IMR-90 (cell line): ENCODE data around the gene EDC4. TPM values are rescaled to one million over a fixed set of nuclear protein-coding genes. Genes with fewer than 3 reads are reported as not detected.

Experiments used
- ATAC-seq: fragments of 200-7000 bp; cut with Tn5 transposase; 2 replicates; pipeline ENCODE4 v1.9.1; 2020; ENCODE audit warnings: low read depth, mild to moderate bottlenecking, moderate library complexity
- BruUV-seq: library from RNA; stranded (reverse); fragments of 400-500 nt; replicated peaks from 2 replicates; lab custom pipeline; 2021; lab: Mats Ljungman, UMichigan
- CTCF ChIA-PET: fragments of 300-600 bp; formaldehyde crosslinking; extraction: SDS; loops from one replicate; lab custom pipeline; 2021; ENCODE audit warnings: antibody characterized with exemption; lab: Yijun Ruan, JAX
- POLR2A ChIA-PET: fragments of 300-600 bp; sonication (Branson Sonifier 250); formaldehyde crosslinking; loops from one replicate; lab custom pipeline; 2022; ENCODE audit warnings: antibody characterized with exemption; ENCODE audit not compliant: unreplicated experiment; lab: Charles Lee
- DNase-seq: peaks from one replicate; pipeline ENCODE4 v3.0.0; 2013
- H2AFZ ChIP-seq: replicated peaks from 2 replicates; pipeline ENCODE3; 2013; ENCODE audit warnings: low read length, mild to moderate bottlenecking; ENCODE audit not compliant: poor library complexity
- H2AK5ac ChIP-seq: 2 replicates; pipeline ENCODE4 v1.6.1; 2013; ENCODE audit warnings: low read depth, low read length, inconsistent platforms
- H2AK9ac ChIP-seq: replicated peaks from 2 replicates; pipeline ENCODE3; 2013; ENCODE audit warnings: mild to moderate bottlenecking, low read depth, low read length, moderate library complexity; ENCODE audit not compliant: poor library complexity
- H2BK120ac ChIP-seq: 2 replicates; pipeline ENCODE4 v1.6.1; 2013; ENCODE audit warnings: low read depth, low read length, inconsistent platforms
- H2BK15ac ChIP-seq: 3 replicates; pipeline ENCODE4 v1.6.1; 2013; ENCODE audit warnings: low read depth, low read length, inconsistent platforms
- H2BK20ac ChIP-seq: 2 replicates; pipeline ENCODE4 v1.6.1; 2013; ENCODE audit warnings: low read depth, mild to moderate bottlenecking, inconsistent platforms, low read length, moderate library complexity
- H2BK5ac ChIP-seq: 2 replicates; pipeline ENCODE4 v1.6.1; 2013; ENCODE audit warnings: mild to moderate bottlenecking, low read depth, low read length, inconsistent platforms; ENCODE audit not compliant: poor library complexity, severe bottlenecking
- H3K14ac ChIP-seq: replicated peaks from 2 replicates; pipeline ENCODE4 v1.6.1; 2013; ENCODE audit warnings: low read depth, low read length, inconsistent platforms
- H3K18ac ChIP-seq: 2 replicates; pipeline ENCODE4 v1.6.1; 2013; ENCODE audit warnings: low read depth, low read length, control low read depth
- H3K23ac ChIP-seq: 2 replicates; pipeline ENCODE4 v1.6.1; 2013; ENCODE audit warnings: low read depth, low read length, inconsistent platforms
- H3K27ac ChIP-seq: 2 replicates; pipeline ENCODE4 v1.5.1; 2013; ENCODE audit warnings: mild to moderate bottlenecking, control low read depth, low read length; ENCODE audit not compliant: insufficient read depth
- H3K27me3 ChIP-seq: 2 replicates; pipeline ENCODE4 v1.6.1; 2013; ENCODE audit warnings: low read length; ENCODE audit not compliant: control insufficient read depth, insufficient read depth
- H3K36me3 ChIP-seq: 2 replicates; pipeline ENCODE4 v1.6.1; 2013; ENCODE audit warnings: low read length, mixed read lengths; ENCODE audit not compliant: control insufficient read depth, insufficient read depth
- H3K4ac ChIP-seq: 2 replicates; pipeline ENCODE4 v1.6.1; 2013; ENCODE audit warnings: low read depth, low read length, inconsistent platforms
- H3K4me1 ChIP-seq: 2 replicates; pipeline ENCODE4 v1.6.1; 2013; ENCODE audit warnings: low read length, mixed read lengths; ENCODE audit not compliant: control insufficient read depth, insufficient read depth
- H3K4me2 ChIP-seq: 2 replicates; pipeline ENCODE4 v1.6.1; 2013; ENCODE audit warnings: low read depth, mild to moderate bottlenecking, control low read depth, low read length, moderate library complexity
- H3K4me3 ChIP-seq: 2 replicates; pipeline ENCODE4 v1.5.1; 2013; ENCODE audit warnings: low read depth, mild to moderate bottlenecking, control low read depth, low read length, moderate library complexity; ENCODE audit not compliant: insufficient read depth
- H3K56ac ChIP-seq: 2 replicates; pipeline ENCODE4 v1.6.1; 2013; ENCODE audit warnings: low read length, inconsistent platforms; ENCODE audit not compliant: insufficient read depth; ENCODE audit errors: extremely low read depth
- H3K79me1 ChIP-seq, 2 experiments: 2 replicates each; pipeline ENCODE4 v1.6.1; 2013; ENCODE audit warnings: low read length in 2 of 2, inconsistent platforms in 1 of 2, low read depth in 1 of 2
- H3K9ac ChIP-seq: 2 replicates; pipeline ENCODE4 v1.6.1; 2013; ENCODE audit warnings: low read depth, low read length, control low read depth
- H3K9me1 ChIP-seq: 2 replicates; pipeline ENCODE4 v1.6.1; 2013; ENCODE audit warnings: low read length, inconsistent platforms; ENCODE audit not compliant: insufficient read depth
- H3K9me3 ChIP-seq: 2 replicates; pipeline ENCODE4 v1.6.1; 2013; ENCODE audit warnings: low read length; ENCODE audit not compliant: control insufficient read depth, insufficient read depth
- H4K20me1 ChIP-seq: 2 replicates; pipeline ENCODE4 v1.6.1; 2013; ENCODE audit warnings: low read length, inconsistent platforms; ENCODE audit not compliant: insufficient read depth
- H4K5ac ChIP-seq: 2 replicates; pipeline ENCODE4 v1.6.1; 2013; ENCODE audit warnings: mild to moderate bottlenecking, low read depth, low read length, control low read depth
- H4K8ac ChIP-seq, 2 experiments: 2 replicates each; pipeline ENCODE4 v1.6.1; 2013; ENCODE audit warnings: low read depth in 2 of 2, low read length in 2 of 2, control low read depth in 1 of 2, inconsistent platforms in 1 of 2
- H4K91ac ChIP-seq: 2 replicates; pipeline ENCODE4 v1.6.1; 2013; ENCODE audit warnings: low read depth, low read length, inconsistent platforms; ENCODE audit not compliant: insufficient read depth
- CHD1 ChIP-seq: IDR thresholded peaks from 2 replicates; pipeline ENCODE4 v1.6.1; 2012; ENCODE audit warnings: low read depth, low read length, improper control_type of control experiment
- FOS ChIP-seq: fragments of 150-350 bp; IDR thresholded peaks from 2 replicates; pipeline ENCODE4 v1.6.1; 2016; ENCODE audit warnings: low read depth, low read length
- MAFK ChIP-seq: IDR thresholded peaks from 2 replicates; pipeline ENCODE4 v1.6.1; 2012; ENCODE audit warnings: low read depth, low read length, improper control_type of control experiment
- MAZ ChIP-seq: IDR thresholded peaks from 2 replicates; pipeline ENCODE4 v1.6.1; 2012; ENCODE audit warnings: low read depth, mild to moderate bottlenecking, low read length, improper control_type of control experiment, moderate library complexity, borderline replicate concordance
- MXI1 ChIP-seq: IDR thresholded peaks from 2 replicates; pipeline ENCODE4 v1.6.1; 2012; ENCODE audit warnings: low read depth, mild to moderate bottlenecking, low read length, moderate library complexity, borderline replicate concordance
- NFE2L2 ChIP-seq: fragments of 150-350 bp; IDR thresholded peaks from 2 replicates; pipeline ENCODE4 v1.6.1; 2016; ENCODE audit warnings: low read depth, mild to moderate bottlenecking, low read length
- RAD21 ChIP-seq: IDR thresholded peaks from 2 replicates; pipeline ENCODE4 v1.6.1; 2012; ENCODE audit warnings: low read length, improper control_type of control experiment
- RCOR1 ChIP-seq: IDR thresholded peaks from 2 replicates; pipeline ENCODE4 v1.6.1; 2012; ENCODE audit warnings: mild to moderate bottlenecking, low read length, improper control_type of control experiment; ENCODE audit not compliant: insufficient replicate concordance
- RFX5 ChIP-seq: IDR thresholded peaks from 2 replicates; pipeline ENCODE4 v1.8.0; 2012; ENCODE audit warnings: low read depth, mild to moderate bottlenecking, low read length, moderate library complexity
- WGBS, 2 experiments: methylation state at CpG; one replicate each; pipeline versions ENCODE4 v1.1.5 to v1.1.7; 2013; ENCODE audit warnings: missing lambda C conversion rate in 2 of 2; ENCODE audit not compliant: insufficient read length in 1 of 2; ENCODE audit errors: extremely low coverage in 2 of 2; 5-methylcytosine and 5-hydroxymethylcytosine counted together
- dilution Hi-C: fragments of 300-500 bp; cut with HindIII; formaldehyde crosslinking; loops from one replicate; pipeline ENCODE4 v1.14.3; 2018; ENCODE audit warnings: low sequenced_read_pairs; ENCODE audit not compliant: unreplicated experiment
- in situ Hi-C: fragments of 300-500 bp; cut with MboI; formaldehyde crosslinking; loops from 3 replicates; pipeline ENCODE4 v1.14.3; 2019; ENCODE audit warnings: low sequenced_read_pairs, inconsistent platforms, mixed read lengths
- intact Hi-C: fragments of 100-400 bp; cut with micrococcal nuclease; formaldehyde crosslinking; loops from 2 replicates; pipeline ENCODE4 v1.10.0; 2022
- polyA plus RNA-seq, 3 experiments: library from polyadenylated mRNA; depleted of rRNA; stranded (reverse); fragments of >200 nt; gene quantifications; 2 replicates each; pipeline ENCODE4 v1.2.3, GENCODE V29; 2012; ENCODE audit warnings: low replicate concordance in 1 of 3
- total RNA-seq: library from RNA; depleted of rRNA; stranded (reverse); fragments of >200 nt; gene quantifications from 2 replicates; pipeline ENCODE4 v1.2.3, GENCODE V29; 2012
- TF ChIP-seq, protein P1 (sequence below): conservative IDR thresholded peaks from 2 replicates; pipeline ENCODE4 v1.5.1; 2012; ENCODE audit warnings: mild to moderate bottlenecking, low read depth, low read length, improper control_type of control experiment
- TF ChIP-seq, protein P2 (sequence below): fragments of 150-350 bp; IDR thresholded peaks from 2 replicates; pipeline ENCODE4 v1.6.1; 2016; ENCODE audit warnings: low read depth, mild to moderate bottlenecking, low read length, moderate library complexity, borderline replicate concordance

EDC4 gene
- total and polyA plus RNA-seq, 2 of the 4 experiments (the other 2 are of a cell fraction), result 33.2 to 64.0 TPM

DNA sequence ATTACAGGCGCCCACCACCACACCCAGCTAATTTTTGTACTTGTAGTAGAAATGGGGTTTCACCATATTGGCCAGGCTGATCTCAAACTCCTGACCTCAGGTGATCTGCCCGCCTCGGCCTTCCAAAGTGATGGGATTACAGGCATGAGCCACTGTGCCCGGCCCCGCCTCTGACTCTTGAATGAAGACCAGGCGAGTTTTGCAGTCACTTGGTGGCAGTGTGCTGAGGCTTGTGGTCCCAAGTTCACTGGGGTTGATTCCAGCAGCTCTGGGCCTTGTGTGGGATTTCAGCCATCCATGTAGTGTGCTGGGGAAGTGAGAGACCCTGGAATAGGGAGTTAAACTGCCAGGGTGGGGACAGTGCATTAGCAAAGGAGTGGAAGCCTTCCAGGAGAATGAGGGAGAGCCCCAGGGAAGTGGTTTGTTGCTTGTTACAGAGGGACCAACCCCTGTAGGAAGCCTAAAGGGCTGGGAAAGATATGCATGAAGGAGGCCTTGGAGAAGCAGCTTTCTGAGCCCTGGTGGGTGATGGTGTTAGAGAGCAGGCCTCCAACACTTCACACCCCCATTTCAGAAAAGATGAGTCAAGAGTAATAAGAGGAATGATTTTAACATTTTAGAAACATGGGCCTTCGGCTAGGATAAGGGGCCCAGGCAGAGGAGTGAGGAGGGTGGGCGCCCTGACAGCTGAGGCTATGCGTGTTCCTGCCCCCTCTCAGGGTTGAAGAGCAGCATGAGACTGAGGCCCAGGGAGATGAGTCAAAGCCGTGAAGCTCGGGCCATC, 34.7 kb downstream of the EDC4 start:
- Histone ChIP-seq H3K4me1 (peaks cover 2% of the 10 kb centered on the region; the same call in 1 of the 2 replicates), H3K79me1 (peaks cover 9 to 59% of the 10 kb centered on the region in 2 experiments; a peak in 3 of 4 replicates), H3K18ac (no peak overlapping the region), H2AK5ac (no peak overlapping the region), H4K91ac (no peak overlapping the region), H2BK5ac (no peak overlapping the region), H3K4ac (no peak overlapping the region), H3K4me2 (no peak overlapping the region), H3K9me1 (peaks cover 15% of the 10 kb centered on the region; the same call in 1 of the 2 replicates), H3K56ac (no peak overlapping the region), H3K36me3 (peaks cover 35% of the 10 kb centered on the region), H3K27ac (no peak overlapping the region), H3K9ac (no peak overlapping the region), H3K23ac (no peak overlapping the region), H4K8ac (no peak overlapping the region), H3K27me3 (no peaks in the 10 kb centered on the region), H2AFZ (no peak overlapping the region), H2BK120ac (no peak overlapping the region), H2AK9ac (no peak overlapping the region), H4K20me1 (peaks cover 25% of the 10 kb centered on the region; the same call in 1 of the 2 replicates), H2BK20ac (no peak overlapping the region), H3K9me3 (no peaks in the 10 kb centered on the region), H3K14ac (no peak overlapping the region), H2BK15ac (no peak overlapping the region), H4K5ac (no peak overlapping the region), H3K4me3 (no peak overlapping the region)
- intact Hi-C loops (no loop called here), dilution Hi-C loops (no loop called here), in situ Hi-C loops (no loop called here)
- POLR2A ChIA-PET, result no interaction called here
- BruUV-seq, result no TSS peak
- CTCF ChIA-PET, result no interaction called here
- DNase-seq, result no peak
- no peak for ATAC-seq
- WGBS, 2 experiments, result 91% methylated on average over 4 of the region's 11 CpGs; no CpG with 5 or more reads in 1 of the 2 experiments
- TF ChIP-seq MAZ, result no peak
- no peak for TF ChIP-seq CHD1
- TF ChIP-seq FOS, result no peak
- TF ChIP-seq RFX5, result no peak
- TF ChIP-seq RCOR1, result no peak
- TF ChIP-seq NFE2L2, result no peak
- no peak for TF ChIP-seq RAD21
- TF ChIP-seq, protein P1, sequence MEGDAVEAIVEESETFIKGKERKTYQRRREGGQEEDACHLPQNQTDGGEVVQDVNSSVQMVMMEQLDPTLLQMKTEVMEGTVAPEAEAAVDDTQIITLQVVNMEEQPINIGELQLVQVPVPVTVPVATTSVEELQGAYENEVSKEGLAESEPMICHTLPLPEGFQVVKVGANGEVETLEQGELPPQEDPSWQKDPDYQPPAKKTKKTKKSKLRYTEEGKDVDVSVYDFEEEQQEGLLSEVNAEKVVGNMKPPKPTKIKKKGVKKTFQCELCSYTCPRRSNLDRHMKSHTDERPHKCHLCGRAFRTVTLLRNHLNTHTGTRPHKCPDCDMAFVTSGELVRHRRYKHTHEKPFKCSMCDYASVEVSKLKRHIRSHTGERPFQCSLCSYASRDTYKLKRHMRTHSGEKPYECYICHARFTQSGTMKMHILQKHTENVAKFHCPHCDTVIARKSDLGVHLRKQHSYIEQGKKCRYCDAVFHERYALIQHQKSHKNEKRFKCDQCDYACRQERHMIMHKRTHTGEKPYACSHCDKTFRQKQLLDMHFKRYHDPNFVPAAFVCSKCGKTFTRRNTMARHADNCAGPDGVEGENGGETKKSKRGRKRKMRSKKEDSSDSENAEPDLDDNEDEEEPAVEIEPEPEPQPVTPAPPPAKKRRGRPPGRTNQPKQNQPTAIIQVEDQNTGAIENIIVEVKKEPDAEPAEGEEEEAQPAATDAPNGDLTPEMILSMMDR, result no peak
- no peak for TF ChIP-seq MAFK
- no peak for TF ChIP-seq MXI1
- TF ChIP-seq, protein P2, sequence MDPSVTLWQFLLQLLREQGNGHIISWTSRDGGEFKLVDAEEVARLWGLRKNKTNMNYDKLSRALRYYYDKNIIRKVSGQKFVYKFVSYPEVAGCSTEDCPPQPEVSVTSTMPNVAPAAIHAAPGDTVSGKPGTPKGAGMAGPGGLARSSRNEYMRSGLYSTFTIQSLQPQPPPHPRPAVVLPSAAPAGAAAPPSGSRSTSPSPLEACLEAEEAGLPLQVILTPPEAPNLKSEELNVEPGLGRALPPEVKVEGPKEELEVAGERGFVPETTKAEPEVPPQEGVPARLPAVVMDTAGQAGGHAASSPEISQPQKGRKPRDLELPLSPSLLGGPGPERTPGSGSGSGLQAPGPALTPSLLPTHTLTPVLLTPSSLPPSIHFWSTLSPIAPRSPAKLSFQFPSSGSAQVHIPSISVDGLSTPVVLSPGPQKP, result no peak
